Suppressor macrophage (primary cell): Measurements from ENCODE around the gene IL17C.

ENCODE experiments used
- DNase-seq, 4 experiments: peaks; one replicate each; pipeline ENCODE4 v3.0.0-alpha.2; 2020 to 2022

Gene IL17C

GRCh38 chr16:88610080-88610479, 28.3 kb upstream of the IL17C start:
- DNase-seq, result no peak

- DNase-seq, result no peak
Observed at GRCh38 chr16:88610909-88611812, 27.2 kb upstream of the IL17C start.

- DNase-seq, result no peak
Observed at GRCh38 chr16:88613293-88613692, 25.1 kb upstream of the IL17C start.

GRCh38 chr16:88613911-88614817, 24.2 kb upstream of the IL17C start:
- DNase-seq, result peak in 3 of 4 experiments; percentile 14 to 28 (median 26)

GRCh38 chr16:88614818-88615580, 23.4 kb upstream of the IL17C start:
- no peak for DNase-seq

GRCh38 chr16:88616320-88616719, 22.1 kb upstream of the IL17C start:
- no peak for DNase-seq

- no peak for DNase-seq
Observed at GRCh38 chr16:88616736-88617135, 21.6 kb upstream of the IL17C start.

GRCh38 chr16:88617268-88618031, 20.9 kb upstream of the IL17C start:
- no peak for DNase-seq

GRCh38 chr16:88618182-88618955, 20.0 kb upstream of the IL17C start:
- DNase-seq, result no peak

- no peak for DNase-seq
Observed at GRCh38 chr16:88618956-88619667, 19.3 kb upstream of the IL17C start.

- DNase-seq, result no peak
Observed at GRCh38 chr16:88619859-88620815, 18.2 kb upstream of the IL17C start.

GRCh38 chr16:88622125-88622524, 16.2 kb upstream of the IL17C start:
- DNase-seq, result no peak

GRCh38 chr16:88622866-88623265, 15.5 kb upstream of the IL17C start:
- DNase-seq, result no peak

- no peak for DNase-seq
Observed at GRCh38 chr16:88623858-88624257, 14.5 kb upstream of the IL17C start.

- DNase-seq, result no peak
Observed at GRCh38 chr16:88624481-88624880, 13.9 kb upstream of the IL17C start.

- no peak for DNase-seq
Observed at GRCh38 chr16:88624977-88625576, 13.3 kb upstream of the IL17C start.

- no peak for DNase-seq
Observed at GRCh38 chr16:88626646-88627045, 11.7 kb upstream of the IL17C start.

GRCh38 chr16:88627531-88628411, 10.6 kb upstream of the IL17C start:
- DNase-seq, result no peak
